ENCODE results near the gene TEAD2.

GRCh38 chr19:49339301-49340068 is 22.7 kb downstream of the TEAD2 start:
- TF ChIP-seq CTCF (IDR thresholded peaks at IDR 0.05 in 2 of 3, conservative IDR thresholded peaks at IDR 0.05 in 1 of 3; ENCODE audit: control insufficient read depth in 2 of 3, extremely low read depth in 1 of 3, insufficient read depth in 1 of 3, low read depth in 3 of 3, low read length in 3 of 3) (no peak), HDGF (IDR thresholded peaks at IDR 0.05) (no peak), ELK1 (IDR thresholded peaks at IDR 0.05; ENCODE audit: low read depth, low read length) (no peak), ZNF384 (IDR thresholded peaks at IDR 0.05; ENCODE audit: borderline replicate concordance, low read depth, low read length) (no peak), ZNF207 (IDR thresholded peaks at IDR 0.05; ENCODE audit: borderline replicate concordance) (no peak), POLR2A (IDR thresholded peaks at IDR 0.05; ENCODE audit: low read depth, low read length) (no peak), NR2C2 (IDR thresholded peaks at IDR 0.05; ENCODE audit: borderline replicate concordance, control insufficient read depth, insufficient read length, low read depth) (no peak), PAX8 (IDR thresholded peaks at IDR 0.05) (no peak)
